ENCODE results near the gene ZDHHC3. TPM values are rescaled to one million over a fixed set of nuclear protein-coding genes. Genes with fewer than 3 reads are reported as not detected.

Gene ZDHHC3
- total and polyA plus RNA-seq, 4 donors, result 15.4 to 43.0 (median 24.4) TPM

GRCh38 chr3:44923632-44924456 is 52.1 kb downstream of the ZDHHC3 start:
- TF ChIP-seq RAD21 (IDR thresholded peaks at IDR 0.05) (no peak), YY1 (IDR thresholded peaks at IDR 0.05) (no peak), NR2F2 (IDR thresholded peaks at IDR 0.05) (no peak), FOXA1 (IDR thresholded peaks at IDR 0.05) (no peak), MAX (IDR thresholded peaks at IDR 0.05) (no peak), HNF4G (IDR thresholded peaks at IDR 0.05) (no peak), ZBTB33 (IDR thresholded peaks at IDR 0.05) (no peak), TAF1 (conservative IDR thresholded peaks at IDR 0.05) (no peak), JUND (IDR thresholded peaks at IDR 0.05) (no peak), HNF4A (conservative IDR thresholded peaks at IDR 0.05) (no peak), CTCF (IDR thresholded peaks at IDR 0.05; ENCODE audit: low read depth, low read length, missing input control) (no peak), FOXA2 (IDR thresholded peaks at IDR 0.05) (no peak)
- peaks cover 7 to 43% (median 20%) of the 10 kb centered on the region in 4 donors for H3K36me3 ChIP-seq (ENCODE audit: control insufficient read depth in 4 of 4, insufficient read depth in 3 of 4, low read depth in 1 of 4, low read length in 3 of 4)
- no peak overlapping the region for H3K27ac ChIP-seq (ENCODE audit: low read depth in 1 of 2, low read length in 2 of 2)
- no peaks in the 10 kb centered on the region for H3K9me3 ChIP-seq (ENCODE audit: control insufficient read depth in 4 of 4, low read length in 3 of 4)
- 89% methylated on average over 3 of the region's 3 CpGs for WGBS
- no peak overlapping the region for H3K9ac ChIP-seq (ENCODE audit: low read depth in 1 of 2, low read length in 2 of 2)
- DNase-seq (ENCODE audit: low spot score), result no peak
- H3K27me3 ChIP-seq (ENCODE audit: control insufficient read depth in 4 of 4, insufficient read depth in 4 of 4, low read length in 3 of 4), result no peaks in the 10 kb centered on the region
- no peak overlapping the region for H3K4me3 ChIP-seq (ENCODE audit: low read depth in 1 of 3, low read length in 3 of 3)
- no peaks in the 10 kb centered on the region for H3K4me1 ChIP-seq (ENCODE audit: control insufficient read depth in 4 of 4, insufficient read depth in 4 of 4, low read length in 3 of 4)

GRCh38 chr3:44920081-44920480 is 55.9 kb downstream of the ZDHHC3 start:
- no peak for DNase-seq (ENCODE audit: low spot score)
- 97% methylated on average over 3 of the region's 3 CpGs for WGBS
- Histone ChIP-seq H3K36me3 (ENCODE audit: control insufficient read depth in 4 of 4, insufficient read depth in 3 of 4, low read depth in 1 of 4, low read length in 3 of 4) (peaks cover 0 to 17% (median 10%) of the 10 kb centered on the region in 4 donors), H3K9me3 (ENCODE audit: control insufficient read depth in 4 of 4, low read length in 3 of 4) (no peaks in the 10 kb centered on the region), H3K9ac (ENCODE audit: low read depth in 1 of 2, low read length in 2 of 2) (no peak overlapping the region), H3K4me3 (ENCODE audit: low read depth in 1 of 3, low read length in 3 of 3) (no peak overlapping the region), H3K4me1 (ENCODE audit: control insufficient read depth in 4 of 4, insufficient read depth in 4 of 4, low read length in 3 of 4) (no peaks in the 10 kb centered on the region), H3K27ac (ENCODE audit: low read depth in 1 of 2, low read length in 2 of 2) (no peak overlapping the region), H3K27me3 (ENCODE audit: control insufficient read depth in 4 of 4, insufficient read depth in 4 of 4, low read length in 3 of 4) (no peaks in the 10 kb centered on the region)
- TF ChIP-seq MAX (IDR thresholded peaks at IDR 0.05) (no peak), FOXA2 (IDR thresholded peaks at IDR 0.05) (no peak), HNF4A (conservative IDR thresholded peaks at IDR 0.05) (no peak), YY1 (IDR thresholded peaks at IDR 0.05) (no peak)

GRCh38 chr3:44918581-44918980 is 57.4 kb downstream of the ZDHHC3 start:
- H3K4me1 ChIP-seq (ENCODE audit: control insufficient read depth in 4 of 4, insufficient read depth in 4 of 4, low read length in 3 of 4), result no peaks in the 10 kb centered on the region
- H3K36me3 ChIP-seq (ENCODE audit: control insufficient read depth in 4 of 4, insufficient read depth in 3 of 4, low read depth in 1 of 4, low read length in 3 of 4), result peaks cover 0 to 17% (median 9%) of the 10 kb centered on the region in 4 donors
- no peaks in the 10 kb centered on the region for H3K9me3 ChIP-seq (ENCODE audit: control insufficient read depth in 4 of 4, low read length in 3 of 4)
- no peak overlapping the region for H3K9ac ChIP-seq (ENCODE audit: low read depth in 1 of 2, low read length in 2 of 2)
- H3K4me3 ChIP-seq (ENCODE audit: low read depth in 1 of 3, low read length in 3 of 3), result no peak overlapping the region
- DNase-seq (ENCODE audit: low spot score), result no peak
- WGBS, result 97% methylated on average over 6 of the region's 6 CpGs
- H3K27me3 ChIP-seq (ENCODE audit: control insufficient read depth in 4 of 4, insufficient read depth in 4 of 4, low read length in 3 of 4), result no peaks in the 10 kb centered on the region
- no peak overlapping the region for H3K27ac ChIP-seq (ENCODE audit: low read depth in 1 of 2, low read length in 2 of 2)
- TF ChIP-seq ZBTB33 (IDR thresholded peaks at IDR 0.05) (no peak), NR2F2 (IDR thresholded peaks at IDR 0.05) (no peak), CTCF (IDR thresholded peaks at IDR 0.05; ENCODE audit: low read depth, low read length, missing input control) (no peak), EGR1 (IDR thresholded peaks at IDR 0.05; ENCODE audit: low read depth in 2 of 2) (no peak), HNF4G (IDR thresholded peaks at IDR 0.05) (no peak), FOXA2 (IDR thresholded peaks at IDR 0.05) (no peak), MAX (IDR thresholded peaks at IDR 0.05) (no peak), RAD21 (IDR thresholded peaks at IDR 0.05) (no peak)

Measured in liver (tissue), 9 donors.